Measurements from ENCODE around the gene CAMTA1. TPM values are rescaled to one million over a fixed set of nuclear protein-coding genes. Genes with fewer than 3 reads are reported as not detected.
"Not testable (repeated sequence)": the region's sequence is repeated elsewhere in the genome, so short reads cannot be mapped to it uniquely, and the experiment has no call there.

The CAMTA1 gene
- polyA plus RNA-seq, 1 donor (not counting 4 experiments of a cell fraction or from before 2014, with no cell fraction given), result 51.4 TPM

DNA sequence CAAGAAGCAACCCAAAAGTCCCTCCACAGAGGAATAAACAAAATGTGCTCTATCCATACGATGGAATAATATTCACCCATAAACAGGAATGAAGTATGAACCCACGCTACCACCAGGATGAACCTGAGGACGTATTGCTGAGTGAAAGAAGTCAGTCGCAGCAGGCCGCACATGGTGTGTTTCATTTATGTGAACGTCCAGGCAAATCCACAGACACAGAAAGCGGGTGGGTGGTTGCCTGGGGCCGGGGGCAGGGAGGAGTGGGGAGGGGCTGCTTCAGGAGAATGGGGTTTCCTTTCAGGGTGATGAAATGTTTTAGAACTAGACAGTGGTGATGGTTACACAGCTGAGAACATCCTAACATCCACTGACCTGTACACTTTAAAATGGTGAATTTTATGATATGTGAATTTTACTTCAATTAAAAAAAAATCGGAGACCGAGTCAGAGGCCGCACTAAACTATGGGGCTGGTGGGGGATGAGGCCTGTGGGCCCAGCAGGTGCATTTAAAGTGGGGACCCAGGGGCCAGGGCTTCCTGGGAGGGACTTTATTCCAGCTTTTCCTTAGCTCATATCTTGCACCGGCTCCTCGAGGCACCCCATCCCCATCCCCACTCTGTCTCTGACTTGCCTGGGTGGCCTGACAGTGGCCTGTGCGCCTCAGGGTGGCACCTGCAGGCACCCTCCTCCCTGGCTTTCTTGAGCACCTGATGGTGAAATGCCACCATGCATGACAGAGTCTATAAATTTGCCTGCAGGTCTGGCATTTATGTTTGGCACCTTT, 593.3 kb downstream of the CAMTA1 start:
- H2AFZ ChIP-seq (ENCODE audit: control insufficient read depth, low read length), result no peak overlapping the region
- H3K27me3 ChIP-seq (ENCODE audit: control insufficient read depth, extremely low read depth, insufficient read depth, low read length), result peaks cover 3% of the 10 kb centered on the region
- H3K4me2 ChIP-seq (ENCODE audit: control insufficient read depth, extremely low read depth, insufficient read depth, low read depth, low read length), result peak overlapping the region; percentile 85
- no peak overlapping the region for H3K4me3 ChIP-seq (ENCODE audit: control insufficient read depth in 2 of 3, extremely low read depth in 1 of 3, insufficient read depth in 2 of 3, low read depth in 1 of 3, low read length in 3 of 3)
- no peak overlapping the region for H3K27ac ChIP-seq (ENCODE audit: control insufficient read depth, insufficient read depth, low read length)
- no peak overlapping the region for H3K9ac ChIP-seq (ENCODE audit: control insufficient read depth, extremely low read depth, insufficient read depth, low read length)
- no peaks in the 10 kb centered on the region for H3K9me3 ChIP-seq (ENCODE audit: control insufficient read depth, low read depth, low read length)
- TF ChIP-seq EZH2 (IDR thresholded peaks at IDR 0.05; ENCODE audit: low read length), result no peak
- TF ChIP-seq, protein P1, sequence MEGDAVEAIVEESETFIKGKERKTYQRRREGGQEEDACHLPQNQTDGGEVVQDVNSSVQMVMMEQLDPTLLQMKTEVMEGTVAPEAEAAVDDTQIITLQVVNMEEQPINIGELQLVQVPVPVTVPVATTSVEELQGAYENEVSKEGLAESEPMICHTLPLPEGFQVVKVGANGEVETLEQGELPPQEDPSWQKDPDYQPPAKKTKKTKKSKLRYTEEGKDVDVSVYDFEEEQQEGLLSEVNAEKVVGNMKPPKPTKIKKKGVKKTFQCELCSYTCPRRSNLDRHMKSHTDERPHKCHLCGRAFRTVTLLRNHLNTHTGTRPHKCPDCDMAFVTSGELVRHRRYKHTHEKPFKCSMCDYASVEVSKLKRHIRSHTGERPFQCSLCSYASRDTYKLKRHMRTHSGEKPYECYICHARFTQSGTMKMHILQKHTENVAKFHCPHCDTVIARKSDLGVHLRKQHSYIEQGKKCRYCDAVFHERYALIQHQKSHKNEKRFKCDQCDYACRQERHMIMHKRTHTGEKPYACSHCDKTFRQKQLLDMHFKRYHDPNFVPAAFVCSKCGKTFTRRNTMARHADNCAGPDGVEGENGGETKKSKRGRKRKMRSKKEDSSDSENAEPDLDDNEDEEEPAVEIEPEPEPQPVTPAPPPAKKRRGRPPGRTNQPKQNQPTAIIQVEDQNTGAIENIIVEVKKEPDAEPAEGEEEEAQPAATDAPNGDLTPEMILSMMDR (optimal IDR thresholded peaks at IDR 0.05 in 1 of 3, IDR thresholded peaks at IDR 0.05 in 1 of 3, conservative IDR thresholded peaks at IDR 0.05 in 1 of 3; ENCODE audit: extremely low read depth in 1 of 3, insufficient read depth in 2 of 3, low read length in 3 of 3), result no peak
- FAIRE-seq (no peak), DNase-seq (ENCODE audit: low read depth, low spot score) (no peak)
- H4K20me1 ChIP-seq (ENCODE audit: control insufficient read depth, extremely low read depth, insufficient read depth, low read length), result no peaks in the 10 kb centered on the region
- dilution Hi-C loops (cut with MboI; ENCODE audit: extremely low pct_ligation_motif_present, low sequenced_read_pairs), result no loop called here
- no peaks in the 10 kb centered on the region for H3K36me3 ChIP-seq (ENCODE audit: control insufficient read depth in 2 of 2, extremely low read depth in 1 of 2, insufficient read depth in 2 of 2, low read length in 2 of 2)
- H3K4me1 ChIP-seq (ENCODE audit: control insufficient read depth, extremely low read depth, insufficient read depth, low read length), result peaks cover 24% of the 10 kb centered on the region
- H3K9me1 ChIP-seq (ENCODE audit: control insufficient read depth, extremely low read depth, insufficient read depth, low read length), result no peaks in the 10 kb centered on the region
- no peaks in the 10 kb centered on the region for H3K79me2 ChIP-seq (ENCODE audit: control insufficient read depth, insufficient read depth, low read length)

DNA sequence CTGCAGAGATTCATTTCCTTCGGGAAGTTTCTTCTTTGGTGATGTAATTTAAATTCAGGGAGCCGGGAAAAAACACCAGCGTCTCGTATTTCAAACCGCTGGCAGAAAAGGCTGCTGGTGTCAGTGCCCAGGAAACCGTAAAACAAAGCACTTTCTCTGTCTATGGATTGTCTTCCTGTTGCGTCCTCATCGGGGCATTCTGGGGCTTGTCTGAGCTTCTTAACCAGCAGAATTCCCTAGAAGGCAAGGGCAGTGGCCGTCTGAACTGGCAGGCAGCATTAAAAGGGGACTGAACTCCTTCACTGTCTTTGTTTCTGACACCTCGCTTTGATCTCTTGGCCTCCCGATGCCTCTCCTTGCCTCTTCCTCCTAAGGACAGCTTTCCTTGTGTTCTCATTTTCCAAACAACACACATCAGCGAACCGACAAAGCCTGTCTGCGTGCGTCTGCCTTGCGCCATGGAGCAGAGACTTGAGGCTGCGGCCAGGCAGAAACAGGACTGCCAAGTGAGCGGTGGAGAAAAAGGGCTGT, 594.3 kb downstream of the CAMTA1 start:
- peak overlapping the region; percentile 69 for H3K27ac ChIP-seq (ENCODE audit: control insufficient read depth, insufficient read depth, low read length)
- dilution Hi-C loops (cut with MboI; ENCODE audit: extremely low pct_ligation_motif_present, low sequenced_read_pairs), result no loop called here
- H3K9me3 ChIP-seq (ENCODE audit: control insufficient read depth, low read depth, low read length), result no peaks in the 10 kb centered on the region
- peak overlapping the region; percentile 96 for H2AFZ ChIP-seq (ENCODE audit: control insufficient read depth, low read length)
- H3K27me3 ChIP-seq (ENCODE audit: control insufficient read depth, extremely low read depth, insufficient read depth, low read length), result peaks cover 6% of the 10 kb centered on the region
- H4K20me1 ChIP-seq (ENCODE audit: control insufficient read depth, extremely low read depth, insufficient read depth, low read length), result no peaks in the 10 kb centered on the region
- peak overlapping the region in 2 of 3 experiments; percentile 34 to 35 for H3K4me3 ChIP-seq (ENCODE audit: control insufficient read depth in 2 of 3, extremely low read depth in 1 of 3, insufficient read depth in 2 of 3, low read depth in 1 of 3, low read length in 3 of 3)
- peak overlapping the region; percentile 85 for H3K4me2 ChIP-seq (ENCODE audit: control insufficient read depth, extremely low read depth, insufficient read depth, low read depth, low read length)
- H3K79me2 ChIP-seq (ENCODE audit: control insufficient read depth, insufficient read depth, low read length), result no peaks in the 10 kb centered on the region
- H3K4me1 ChIP-seq (ENCODE audit: control insufficient read depth, extremely low read depth, insufficient read depth, low read length), result peaks cover 14% of the 10 kb centered on the region
- no peak for TF ChIP-seq EZH2 (IDR thresholded peaks at IDR 0.05; ENCODE audit: low read length)
- TF ChIP-seq, protein P1 (optimal IDR thresholded peaks at IDR 0.05 in 1 of 3, IDR thresholded peaks at IDR 0.05 in 1 of 3, conservative IDR thresholded peaks at IDR 0.05 in 1 of 3; ENCODE audit: extremely low read depth in 1 of 3, insufficient read depth in 2 of 3, low read length in 3 of 3), result no peak
- no peaks in the 10 kb centered on the region for H3K9me1 ChIP-seq (ENCODE audit: control insufficient read depth, extremely low read depth, insufficient read depth, low read length)
- H3K9ac ChIP-seq (ENCODE audit: control insufficient read depth, extremely low read depth, insufficient read depth, low read length), result peak overlapping the region; percentile 61
- DNase-seq (ENCODE audit: low read depth, low spot score) (peak; percentile 19), FAIRE-seq (peak; percentile 84)
- H3K36me3 ChIP-seq (ENCODE audit: control insufficient read depth in 2 of 2, extremely low read depth in 1 of 2, insufficient read depth in 2 of 2, low read length in 2 of 2), result no peaks in the 10 kb centered on the region

DNA sequence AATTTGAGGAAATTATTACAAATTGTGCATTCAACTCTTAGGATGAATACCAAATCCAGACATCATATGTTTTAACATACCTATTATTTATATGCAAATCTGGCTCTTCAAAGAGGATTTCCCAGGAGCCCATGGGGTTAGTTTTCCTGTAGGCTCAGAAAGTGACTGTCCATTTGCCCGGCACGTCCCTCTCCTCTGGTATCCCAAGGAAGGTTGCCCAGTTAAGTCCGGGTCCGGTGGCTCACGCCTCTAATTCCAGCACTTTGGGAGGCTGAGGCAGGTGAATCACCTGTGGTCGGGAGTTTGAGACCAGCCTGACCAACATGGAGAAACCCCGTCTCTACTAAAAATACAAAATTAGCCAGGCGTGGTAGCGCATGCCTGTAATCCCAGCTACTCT, 594.8 kb downstream of the CAMTA1 start:
- Histone ChIP-seq H3K9ac (ENCODE audit: control insufficient read depth, extremely low read depth, insufficient read depth, low read length) (peak overlapping the region; percentile 61), H3K4me1 (ENCODE audit: control insufficient read depth, extremely low read depth, insufficient read depth, low read length) (peaks cover 12% of the 10 kb centered on the region), H3K4me2 (ENCODE audit: control insufficient read depth, extremely low read depth, insufficient read depth, low read depth, low read length) (peak overlapping the region; percentile 85)
- H3K27ac ChIP-seq (ENCODE audit: control insufficient read depth, insufficient read depth, low read length); H4K20me1 ChIP-seq (ENCODE audit: control insufficient read depth, extremely low read depth, insufficient read depth, low read length); H3K9me1 ChIP-seq (ENCODE audit: control insufficient read depth, extremely low read depth, insufficient read depth, low read length); H3K27me3 ChIP-seq (ENCODE audit: control insufficient read depth, extremely low read depth, insufficient read depth, low read length); FAIRE-seq; H3K9me3 ChIP-seq (ENCODE audit: control insufficient read depth, low read depth, low read length); H3K4me3 ChIP-seq (ENCODE audit: control insufficient read depth in 2 of 3, extremely low read depth in 1 of 3, insufficient read depth in 2 of 3, low read depth in 1 of 3, low read length in 3 of 3); DNase-seq (ENCODE audit: low read depth, low spot score); dilution Hi-C loops (cut with MboI; ENCODE audit: extremely low pct_ligation_motif_present, low sequenced_read_pairs); H2AFZ ChIP-seq (ENCODE audit: control insufficient read depth, low read length); H3K79me2 ChIP-seq (ENCODE audit: control insufficient read depth, insufficient read depth, low read length); H3K36me3 ChIP-seq (ENCODE audit: control insufficient read depth in 2 of 2, extremely low read depth in 1 of 2, insufficient read depth in 2 of 2, low read length in 2 of 2): not testable (repeated sequence)

Measured in keratinocyte (primary cell).